A549 treated with Hydrocortisone at 1 μM for 4 hours (cell line): Measurements from ENCODE around the gene DYRK4. TPM values are rescaled to one million over a fixed set of nuclear protein-coding genes. Genes with fewer than 3 reads are reported as not detected.

Experiments used
- total RNA-seq: library from RNA; stranded (reverse); fragments of 200-300 nt; extraction: Qiagen RNA extraction; gene quantifications from 5 replicates; pipeline ENCODE4 v1.2.3, GENCODE V29; 2022

DYRK4 gene
- total RNA-seq: 43.0 to 47.9 TPM (median 45.3 TPM) in 5 replicates

GRCh38 chr12:4562034-4562657, at the start of gene DYRK4:
Gene DYRK4 (plus strand): TSS chr12:4562208. CDS start chr12:4562246, 38 bp downstream.

DNA sequence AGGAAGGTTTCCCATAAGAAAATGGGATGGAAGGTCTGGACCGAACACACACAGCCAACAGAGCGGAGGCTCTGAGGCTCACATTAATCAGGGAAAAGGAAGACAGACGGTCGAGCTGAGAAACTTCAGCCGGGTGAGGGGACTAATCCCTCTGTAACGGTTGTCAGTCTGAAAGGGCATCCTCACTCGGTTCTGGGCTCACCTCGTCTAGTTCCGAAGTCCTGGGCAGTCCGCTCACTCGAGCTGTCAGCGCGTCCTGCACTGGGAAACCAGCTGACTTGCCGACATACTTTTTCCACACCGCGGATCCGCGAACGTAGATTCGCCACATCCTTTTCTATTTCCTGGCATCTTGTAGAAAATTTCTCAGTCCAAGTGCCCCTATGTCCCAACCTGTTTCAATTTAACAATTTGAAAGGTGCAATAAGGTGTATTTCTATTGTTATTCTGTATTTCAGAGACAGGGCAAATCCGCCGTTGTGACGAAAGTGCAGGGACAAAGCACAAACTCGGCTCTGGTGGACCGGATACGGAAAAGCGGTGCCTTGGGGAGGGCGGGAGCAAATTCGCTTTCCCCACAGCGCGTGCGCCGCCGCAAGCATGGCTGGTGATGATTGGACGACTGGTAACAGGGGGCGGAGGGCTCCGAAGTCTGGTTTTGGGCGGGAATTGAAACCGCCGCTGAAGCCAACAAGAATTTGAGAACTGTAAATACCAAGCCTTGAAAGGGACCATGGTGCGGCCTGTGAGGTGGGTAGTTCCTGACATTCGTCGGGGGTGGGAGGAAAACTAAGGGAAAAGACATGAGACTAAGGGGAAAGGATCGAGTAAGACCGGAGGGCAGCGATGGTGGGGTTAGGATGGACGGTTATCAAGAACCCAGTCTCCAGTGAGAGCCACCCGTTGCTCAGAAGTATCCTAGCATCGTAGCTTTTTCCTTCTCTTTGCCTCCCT, 23.5 kb upstream of the DYRK4 start, which contains the start of gene RAD51AP1:
Gene RAD51AP1, plus strand, starts transcription at position 684 of the 954 bp plus-strand sequence. Its CDS starts 50 bp downstream, at position 734.

DNA sequence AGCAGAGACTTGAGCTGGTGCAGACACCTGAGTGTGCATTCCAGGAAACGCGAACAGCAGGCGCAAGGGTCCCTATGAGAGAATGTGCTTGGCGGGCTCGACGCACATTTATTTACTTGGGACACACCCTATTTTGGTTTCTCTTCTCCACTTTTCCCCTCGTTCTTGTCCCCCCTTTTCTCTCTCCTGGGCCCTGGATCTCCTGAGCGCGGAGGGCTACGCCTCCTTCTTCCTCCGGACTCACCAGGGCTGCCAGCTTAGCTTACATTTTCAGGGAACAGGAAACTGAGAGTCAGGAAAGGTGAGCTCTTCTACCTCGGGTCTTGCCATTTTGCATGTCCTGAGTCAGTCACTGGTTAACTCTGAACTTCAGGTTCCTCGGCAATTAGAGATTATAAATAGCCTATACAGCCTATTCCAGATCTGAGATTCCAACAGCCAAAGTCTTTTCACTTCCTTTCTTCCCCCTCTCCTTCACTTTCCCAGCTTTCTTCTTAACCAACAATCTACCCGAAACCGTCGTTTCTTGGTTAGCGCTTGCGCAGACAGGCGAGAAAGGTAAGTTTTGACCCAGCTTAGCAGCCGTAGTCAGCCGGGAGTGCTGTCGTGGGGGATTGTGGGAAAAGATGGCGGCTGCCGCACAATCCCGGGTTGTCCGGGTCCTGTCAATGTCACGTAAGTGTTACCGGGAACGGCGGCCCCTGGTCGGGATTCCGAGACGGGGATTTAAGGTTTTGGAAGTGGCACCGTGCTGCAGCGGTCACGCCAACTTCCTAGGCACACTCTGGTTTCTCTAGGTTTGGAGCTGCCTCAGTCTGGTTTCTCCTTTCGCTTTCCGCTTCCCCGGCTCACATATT, 86.7 kb downstream of the DYRK4 start, which contains the start of the genes AKAP3 and NDUFA9:
Gene AKAP3, minus strand, starts transcription at position 551 of the 857 bp plus-strand sequence. CDS start 10,855 bp downstream, outside the sequence.
Gene NDUFA9, plus strand, starts transcription at position 614 of the 857 bp plus-strand sequence. Its CDS starts 13 bp downstream, at position 627.

Other genes starting within 250 kb of the DYRK4 start
- gene TIGAR, start 241.0 kb upstream of the DYRK4 start, total RNA-seq: 39.3 to 44.4 TPM (median 42.6 TPM) in 5 replicates
- gene FGF23, start 182.5 kb upstream of the DYRK4 start, total RNA-seq: not detected in 5 replicates
- gene FGF6, start 116.4 kb upstream of the DYRK4 start, total RNA-seq: not detected in 5 replicates
- 14.8 to 26.3 TPM (median 17.7 TPM) in 5 replicates for gene RAD51AP1, start 23.3 kb upstream of the DYRK4 start, total RNA-seq
- gene AKAP3, start 86.8 kb downstream of the DYRK4 start, total RNA-seq: 0.07 to 0.28 TPM (median 0.13 TPM) in 5 replicates
- 113 to 119 TPM (median 116 TPM) in 5 replicates for gene NDUFA9, start 86.9 kb downstream of the DYRK4 start, total RNA-seq
- not detected in 5 replicates for gene GALNT8, start 158.2 kb downstream of the DYRK4 start, total RNA-seq